HepG2 (cell line): ENCODE data around the gene TMF1. TPM values are rescaled to one million over a fixed set of nuclear protein-coding genes. Genes with fewer than 3 reads are reported as not detected.

Experiments used
- ATAC-seq: fragments of 200-7000 bp; cut with Tn5 transposase; 3 replicates; pipeline ENCODE4 v1.9.1; 2020; ENCODE audit warnings: mild to moderate bottlenecking, moderate library complexity
- BruUV-seq: library from RNA; stranded (reverse); fragments of 400-500 nt; replicated peaks from 2 replicates; lab custom pipeline; 2021; lab: Mats Ljungman, UMichigan
- CTCF ChIA-PET: fragments of 300-600 bp; formaldehyde crosslinking; extraction: SDS; loops from one replicate; lab custom pipeline; 2021; ENCODE audit warnings: low total read pairs, inconsistent platforms, low intra/inter-chr PET ratio; lab: Yijun Ruan, JAX
- POLR2A ChIA-PET: fragments of 350-600 bp; sonication (Branson Sonifier 250); formaldehyde crosslinking; loops from one replicate; lab custom pipeline; 2020; ENCODE audit warnings: antibody characterized with exemption, inconsistent platforms; lab: Yijun Ruan, JAX
- DNase-seq: peaks from one replicate; pipeline ENCODE4 v3.0.0-alpha.2; 2015; ENCODE audit warnings: low spot score
- FAIRE-seq: peaks from 3 replicates; lab custom pipeline; 2011; peaks lifted over from hg19 to GRCh38; lab: Jason Lieb, UNC
- H2AFZ ChIP-seq: one replicate; pipeline ENCODE4 v1.6.1; 2011; ENCODE audit warnings: low read length, inconsistent platforms
- H3K27ac ChIP-seq: fragments of 300-600 bp; 3 replicates; pipeline ENCODE4 v1.8.0; 2011; ENCODE audit warnings: mixed run types, mild to moderate bottlenecking, mixed read lengths, low read length, inconsistent platforms; ENCODE audit not compliant: insufficient read depth; ENCODE audit errors: extremely low read length
- H3K27me3 ChIP-seq, 2 experiments: fragments of 200-600 bp in 1 of 2; 2 replicates in 1 of 2; 3 replicates in 1 of 2; pipeline versions ENCODE4 v1.6.0 to v1.8.0; 2011; ENCODE audit warnings: low read length in 2 of 2, mild to moderate bottlenecking in 2 of 2, moderate library complexity in 2 of 2, inconsistent platforms in 1 of 2; ENCODE audit not compliant: insufficient read depth in 2 of 2, control insufficient read depth in 1 of 2
- H3K36me3 ChIP-seq, 2 experiments: fragments of 200-600 bp in 1 of 2; replicated peaks in 1 of 2; 2 replicates in 1 of 2; 3 replicates in 1 of 2; pipeline versions ENCODE4 v1.5.1 to v1.8.0; 2011; ENCODE audit warnings: low read length in 2 of 2, inconsistent platforms in 1 of 2; ENCODE audit not compliant: insufficient read depth in 2 of 2, control insufficient read depth in 1 of 2
- H3K4me1 ChIP-seq: 2 replicates; pipeline ENCODE4 v1.5.1; 2012; ENCODE audit warnings: low read length, inconsistent platforms; ENCODE audit not compliant: insufficient read depth
- H3K4me2 ChIP-seq: 2 replicates; pipeline ENCODE4 v1.6.0; 2011; ENCODE audit warnings: low read depth, low read length, inconsistent platforms
- H3K4me3 ChIP-seq, 3 experiments: fragments of 200-600 bp in 1 of 3; sonication (generic), shearing (Covaris generic) in 1 of 3; replicated peaks in 1 of 3; 2 replicates each; pipeline ENCODE4 v1.5.1; 2011 to 2016; ENCODE audit warnings: low read length in 3 of 3, inconsistent platforms in 2 of 3, low read depth in 2 of 3, mild to moderate bottlenecking in 2 of 3, control low read depth in 1 of 3, mixed read lengths in 1 of 3; ENCODE audit not compliant: insufficient read depth in 1 of 3
- H3K79me2 ChIP-seq: one replicate; pipeline ENCODE4 v1.6.1; 2011; ENCODE audit warnings: low read length, inconsistent platforms; ENCODE audit not compliant: insufficient read depth
- H3K9ac ChIP-seq: 2 replicates; pipeline ENCODE4 v1.6.0; 2011; ENCODE audit warnings: mild to moderate bottlenecking, low read depth, low read length, inconsistent platforms; ENCODE audit not compliant: insufficient read depth
- H3K9me3 ChIP-seq: 2 replicates; pipeline ENCODE4 v1.5.1; 2012; ENCODE audit warnings: mild to moderate bottlenecking, low read length
- H4K20me1 ChIP-seq: 2 replicates; pipeline ENCODE4 v1.6.0; 2011; ENCODE audit warnings: inconsistent platforms, mild to moderate bottlenecking, low read length, moderate library complexity; ENCODE audit not compliant: insufficient read depth
- GABPA ChIP-seq, 2 experiments: IDR thresholded peaks; 2 replicates each; pipeline ENCODE4 v1.6.1; 2011 to 2016; ENCODE audit warnings: low read depth in 2 of 2, low read length in 1 of 2, missing biosample characterization in 1 of 2, missing genetic modification characterization in 1 of 2
- HNRNPL ChIP-seq: fragments of 200-400 bp; formaldehyde crosslinking; IDR thresholded peaks from 2 replicates; pipeline ENCODE4 v1.6.1; 2017; ENCODE audit warnings: mild to moderate bottlenecking, low read depth, low read length
- KLF16 ChIP-seq, 2 experiments: sonication (generic) in 1 of 2; formaldehyde crosslinking in 1 of 2; IDR thresholded peaks; 2 replicates each; pipeline versions ENCODE4 v1.6.1 to v1.8.0; 2016 to 2023; ENCODE audit warnings: missing genetic modification reagents in 2 of 2, missing compliant biosample characterization in 1 of 2
- NFIB ChIP-seq: sonication (generic); formaldehyde crosslinking; IDR thresholded peaks from 2 replicates; pipeline ENCODE4 v1.9.0; 2021; ENCODE audit warnings: missing genetic modification reagents, mild to moderate bottlenecking, borderline replicate concordance
- RBFOX2 ChIP-seq: fragments of 200-400 bp; formaldehyde crosslinking; IDR thresholded peaks from 2 replicates; pipeline ENCODE4 v1.6.1; 2017; ENCODE audit warnings: low read depth, mild to moderate bottlenecking, low read length
- TAF15 ChIP-seq: fragments of 200-400 bp; formaldehyde crosslinking; IDR thresholded peaks from one replicate; pipeline ENCODE4 v1.6.1; 2018; ENCODE audit warnings: mild to moderate bottlenecking, low read depth, low read length; ENCODE audit not compliant: poor library complexity, severe bottlenecking
- WGBS: methylation state at CpG from one replicate; pipeline ENCODE4 v1.1.6; 2017; ENCODE audit warnings: low lambda C conversion rate; 5-methylcytosine and 5-hydroxymethylcytosine counted together
- in situ Hi-C: cut with HindIII; loops from 2 replicates; pipeline ENCODE4 v1.10.0; 2017; ENCODE audit warnings: low pct_unique_long_range_greater_than_20kb; ENCODE audit not compliant: extremely low pct_ligation_motif_present
- intact Hi-C: fragments of 100-400 bp; cut with micrococcal nuclease; formaldehyde crosslinking; loops from one replicate; pipeline ENCODE4 v1.10.0; 2022; ENCODE audit not compliant: unreplicated experiment
- polyA plus RNA-seq, 8 experiments: library from polyadenylated mRNA; depleted of rRNA in 3 of 8; stranded (reverse) in 7 of 8; unstranded in 1 of 8; fragments of >200 nt; fragmentation: Illumina TruSeq in 4 of 8; extraction: Trizol in 4 of 8; gene quantifications; 2 replicates each; pipeline versions ENCODE4 v1.2.1 to v1.2.3, GENCODE V29; 2011 to 2016; ENCODE audit warnings: low read depth in 4 of 8, missing spikeins in 1 of 8, mixed read lengths in 1 of 8; ENCODE audit not compliant: insufficient read depth in 1 of 8
- total RNA-seq, 5 experiments: library from RNA; depleted of rRNA; stranded (reverse); fragments of >200 nt; fragmentation: Illumina TruSeq; extraction: Trizol; gene quantifications; 2 replicates each; pipeline ENCODE4 v1.2.3, GENCODE V29; 2016; ENCODE audit warnings: low read depth in 1 of 5
- TF ChIP-seq, protein P1 (sequence below): sonication (generic); formaldehyde crosslinking; IDR thresholded peaks from 2 replicates; pipeline ENCODE4 v1.8.0; 2023; ENCODE audit warnings: mild to moderate bottlenecking, missing genetic modification reagents
- TF ChIP-seq, protein P2 (sequence below), 2 experiments: sonication (generic) in 1 of 2; formaldehyde crosslinking in 1 of 2; IDR thresholded peaks; 2 replicates each; pipeline versions ENCODE4 v1.4.0 to v1.6.1; 2016 to 2020; ENCODE audit warnings: borderline replicate concordance in 1 of 2, low read depth in 1 of 2, mild to moderate bottlenecking in 1 of 2, missing genetic modification reagents in 1 of 2
- TF ChIP-seq, protein P3 (sequence below): sonication (generic); formaldehyde crosslinking; IDR thresholded peaks from 2 replicates; pipeline ENCODE4 v1.5.0; 2020; ENCODE audit warnings: mild to moderate bottlenecking, missing genetic modification reagents
- TF ChIP-seq, protein P4 (sequence below): sonication (generic); formaldehyde crosslinking; IDR thresholded peaks from 2 replicates; pipeline ENCODE4 v1.4.0; 2020; ENCODE audit warnings: mild to moderate bottlenecking, low read depth, missing genetic modification reagents

Gene TMF1
- total and polyA plus RNA-seq, 2 of the 13 experiments (the other 11 are each of a cell fraction or from before 2014, with no cell fraction given), result 12.1 to 38.4 TPM

DNA sequence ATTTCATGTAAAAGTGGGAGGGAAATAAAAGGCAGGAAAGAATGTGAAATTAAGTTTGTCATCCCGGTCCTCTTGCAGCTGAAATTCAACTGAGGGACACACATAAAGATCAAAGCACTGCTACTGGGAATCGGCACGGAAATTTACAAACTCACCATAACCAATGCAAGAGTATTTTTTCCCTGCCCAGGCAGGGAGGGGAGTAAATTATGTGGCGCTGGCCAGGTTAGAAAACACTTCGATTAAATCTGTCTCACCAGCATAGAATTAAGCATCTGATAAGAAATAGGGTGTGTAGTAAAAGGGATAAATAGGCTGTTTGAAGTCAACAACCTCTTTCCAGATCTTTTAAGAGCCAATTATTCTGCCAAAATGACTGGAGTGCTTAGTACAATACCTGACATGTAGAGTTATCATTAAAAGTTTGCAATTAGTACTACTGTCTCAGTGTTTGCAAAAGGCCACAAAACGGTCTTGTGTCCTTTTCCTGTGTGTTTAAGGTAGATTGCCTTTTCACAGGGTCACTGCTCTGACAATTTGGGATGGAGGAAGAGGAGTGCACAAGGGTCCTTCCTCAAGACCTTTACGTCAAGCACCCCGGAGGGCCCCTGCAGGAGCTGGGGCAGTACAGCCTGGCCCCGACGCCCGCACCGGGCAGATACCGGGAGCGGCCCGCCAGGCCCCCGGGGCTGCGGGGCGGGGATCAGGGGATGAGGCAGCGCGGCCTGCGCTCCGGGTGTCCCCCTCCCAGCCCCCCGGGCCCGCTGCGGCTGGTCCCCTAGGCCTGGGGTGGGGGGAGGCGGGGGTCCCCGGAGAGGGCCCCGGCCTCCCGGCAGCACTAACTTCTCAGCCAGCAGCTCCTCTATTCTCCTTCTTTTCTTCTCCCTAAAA lies 27.4 kb upstream of the TMF1 start:
- Histone ChIP-seq H3K27me3 (no peaks in the 10 kb centered on the region; a peak in 1 of 5 replicates), H4K20me1 (no peaks in the 10 kb centered on the region), H3K79me2 (peaks cover 28% of the 10 kb centered on the region), H3K36me3 (no peaks in the 10 kb centered on the region), H3K9ac (peak overlapping the region; percentile 86), H2AFZ (no peak overlapping the region), H3K4me1 (peaks cover 52% of the 10 kb centered on the region), H3K4me2 (peak overlapping the region; percentile 78), H3K27ac (peak overlapping the region; percentile 63), H3K4me3 (peak overlapping the region; percentile 61 to 86 (median 71)), H3K9me3 (no peaks in the 10 kb centered on the region)
- DNase-seq, result peak; percentile 35
- in situ Hi-C loops, result no loop called here
- POLR2A ChIA-PET, result interaction anchor here (0.9 to 1.9 kb wide), 4 partner anchors 16 to 121 kb away, joined by 3 to 9 read pairs (median 4); partner anchors contain the start of genes EOGT and TMF1
- CTCF ChIA-PET, result no interaction called here
- intact Hi-C loops, result loop anchor here (1.0 kb wide), 1 partner anchor 27 kb away; the partner anchor contains the start of gene TMF1
- ATAC-seq, result peak; percentile 72
- 6% methylated on average over 12 of the region's 29 CpGs for WGBS
- no peak for FAIRE-seq
- TSS peak; percentile 73 for BruUV-seq
- TF ChIP-seq, protein P1, sequence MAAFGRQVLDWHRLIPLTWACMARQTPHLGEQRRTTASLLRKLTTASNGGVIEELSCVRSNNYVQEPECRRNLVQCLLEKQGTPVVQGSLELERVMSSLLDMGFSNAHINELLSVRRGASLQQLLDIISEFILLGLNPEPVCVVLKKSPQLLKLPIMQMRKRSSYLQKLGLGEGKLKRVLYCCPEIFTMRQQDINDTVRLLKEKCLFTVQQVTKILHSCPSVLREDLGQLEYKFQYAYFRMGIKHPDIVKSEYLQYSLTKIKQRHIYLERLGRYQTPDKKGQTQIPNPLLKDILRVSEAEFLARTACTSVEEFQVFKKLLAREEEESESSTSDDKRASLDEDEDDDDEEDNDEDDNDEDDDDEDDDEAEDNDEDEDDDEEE (CRISPR knock-in tag), result no peak
- peak; percentile 63 for TF ChIP-seq RBFOX2
- TF ChIP-seq, protein P2, sequence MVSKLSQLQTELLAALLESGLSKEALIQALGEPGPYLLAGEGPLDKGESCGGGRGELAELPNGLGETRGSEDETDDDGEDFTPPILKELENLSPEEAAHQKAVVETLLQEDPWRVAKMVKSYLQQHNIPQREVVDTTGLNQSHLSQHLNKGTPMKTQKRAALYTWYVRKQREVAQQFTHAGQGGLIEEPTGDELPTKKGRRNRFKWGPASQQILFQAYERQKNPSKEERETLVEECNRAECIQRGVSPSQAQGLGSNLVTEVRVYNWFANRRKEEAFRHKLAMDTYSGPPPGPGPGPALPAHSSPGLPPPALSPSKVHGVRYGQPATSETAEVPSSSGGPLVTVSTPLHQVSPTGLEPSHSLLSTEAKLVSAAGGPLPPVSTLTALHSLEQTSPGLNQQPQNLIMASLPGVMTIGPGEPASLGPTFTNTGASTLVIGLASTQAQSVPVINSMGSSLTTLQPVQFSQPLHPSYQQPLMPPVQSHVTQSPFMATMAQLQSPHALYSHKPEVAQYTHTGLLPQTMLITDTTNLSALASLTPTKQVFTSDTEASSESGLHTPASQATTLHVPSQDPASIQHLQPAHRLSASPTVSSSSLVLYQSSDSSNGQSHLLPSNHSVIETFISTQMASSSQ (IDR thresholded peaks at IDR 0.05; ENCODE audit: low read depth), result no peak
- TF ChIP-seq, protein P2 (CRISPR knock-in tag; IDR thresholded peaks at IDR 0.05; ENCODE audit: borderline replicate concordance), result peak; percentile 42; the same call in 1 of the 2 replicates
- TF ChIP-seq, protein P3, sequence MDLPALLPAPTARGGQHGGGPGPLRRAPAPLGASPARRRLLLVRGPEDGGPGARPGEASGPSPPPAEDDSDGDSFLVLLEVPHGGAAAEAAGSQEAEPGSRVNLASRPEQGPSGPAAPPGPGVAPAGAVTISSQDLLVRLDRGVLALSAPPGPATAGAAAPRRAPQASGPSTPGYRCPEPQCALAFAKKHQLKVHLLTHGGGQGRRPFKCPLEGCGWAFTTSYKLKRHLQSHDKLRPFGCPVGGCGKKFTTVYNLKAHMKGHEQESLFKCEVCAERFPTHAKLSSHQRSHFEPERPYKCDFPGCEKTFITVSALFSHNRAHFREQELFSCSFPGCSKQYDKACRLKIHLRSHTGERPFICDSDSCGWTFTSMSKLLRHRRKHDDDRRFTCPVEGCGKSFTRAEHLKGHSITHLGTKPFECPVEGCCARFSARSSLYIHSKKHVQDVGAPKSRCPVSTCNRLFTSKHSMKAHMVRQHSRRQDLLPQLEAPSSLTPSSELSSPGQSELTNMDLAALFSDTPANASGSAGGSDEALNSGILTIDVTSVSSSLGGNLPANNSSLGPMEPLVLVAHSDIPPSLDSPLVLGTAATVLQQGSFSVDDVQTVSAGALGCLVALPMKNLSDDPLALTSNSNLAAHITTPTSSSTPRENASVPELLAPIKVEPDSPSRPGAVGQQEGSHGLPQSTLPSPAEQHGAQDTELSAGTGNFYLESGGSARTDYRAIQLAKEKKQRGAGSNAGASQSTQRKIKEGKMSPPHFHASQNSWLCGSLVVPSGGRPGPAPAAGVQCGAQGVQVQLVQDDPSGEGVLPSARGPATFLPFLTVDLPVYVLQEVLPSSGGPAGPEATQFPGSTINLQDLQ (CRISPR knock-in tag), result no peak
- TF ChIP-seq NFIB (CRISPR knock-in tag), result no peak
- no peak for TF ChIP-seq HNRNPL
- no peak for TF ChIP-seq TAF15
- TF ChIP-seq GABPA (IDR thresholded peaks at IDR 0.05; ENCODE audit: low read depth, low read length), result no peak
- TF ChIP-seq GABPA (CRISPR knock-in tag; IDR thresholded peaks at IDR 0.05; ENCODE audit: low read depth), result no peak
- no peak for TF ChIP-seq KLF16 (CRISPR knock-in tag; IDR thresholded peaks at IDR 0.05)
- TF ChIP-seq, protein P4, sequence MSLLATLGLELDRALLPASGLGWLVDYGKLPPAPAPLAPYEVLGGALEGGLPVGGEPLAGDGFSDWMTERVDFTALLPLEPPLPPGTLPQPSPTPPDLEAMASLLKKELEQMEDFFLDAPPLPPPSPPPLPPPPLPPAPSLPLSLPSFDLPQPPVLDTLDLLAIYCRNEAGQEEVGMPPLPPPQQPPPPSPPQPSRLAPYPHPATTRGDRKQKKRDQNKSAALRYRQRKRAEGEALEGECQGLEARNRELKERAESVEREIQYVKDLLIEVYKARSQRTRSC (CRISPR knock-in tag), result no peak
